ENCODE measurements around the gene KLC4.
"Not testable (repeated sequence)": the region's sequence is repeated elsewhere in the genome, so short reads cannot be mapped to it uniquely, and the experiment has no call there.

The KLC4 gene

DNA sequence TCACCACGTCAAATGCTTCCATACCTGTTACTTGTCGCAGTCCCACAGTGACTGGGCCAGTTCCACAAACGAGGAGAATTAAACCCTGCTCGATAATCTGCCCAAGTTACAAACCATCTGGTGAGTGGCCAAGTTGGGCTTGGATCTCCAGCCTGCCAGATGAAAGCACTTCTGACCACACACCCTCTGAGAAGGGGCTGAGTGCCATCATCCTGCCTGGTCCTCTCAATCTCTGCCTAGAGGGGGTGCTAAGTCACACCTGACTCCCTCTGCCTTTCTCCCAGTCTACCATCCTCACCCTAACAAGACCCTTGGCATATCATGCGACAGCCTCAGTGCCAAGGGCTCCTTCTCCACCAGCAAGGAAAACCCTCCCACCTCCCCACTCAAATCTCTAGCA lies 22.2 kb upstream of the KLC4 start:
- no peak for DNase-seq

DNA sequence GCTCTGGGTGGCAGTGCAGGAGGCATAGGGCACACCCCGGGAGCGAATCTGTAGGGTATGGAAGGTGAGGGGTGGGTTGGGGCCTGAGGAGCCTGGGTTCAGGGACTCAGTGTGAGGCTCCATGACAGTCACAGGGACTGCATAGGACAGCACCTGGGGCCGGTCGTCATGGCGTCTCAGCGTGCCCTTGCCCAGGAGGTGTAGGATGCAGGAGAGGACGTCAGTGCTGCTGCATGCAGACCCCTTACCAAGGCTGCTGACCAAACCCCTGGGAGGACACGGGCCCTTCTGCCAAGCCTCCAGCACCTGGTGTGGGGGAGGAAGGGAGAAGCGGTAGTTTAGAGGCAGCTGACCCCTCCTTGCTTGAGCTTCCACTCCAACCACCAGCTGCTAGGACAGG lies 21.7 kb upstream of the KLC4 start:
- no peak for DNase-seq

GRCh38 chr6:43038727-43039126 lies 20.7 kb upstream of the KLC4 start:
- DNase-seq = no peak

- no peak for DNase-seq
Measured at GRCh38 chr6:43040542-43041257, 18.7 kb upstream of the KLC4 start.

- not testable (repeated sequence) for DNase-seq
Measured at GRCh38 chr6:43041475-43041874, 18.0 kb upstream of the KLC4 start.

DNA sequence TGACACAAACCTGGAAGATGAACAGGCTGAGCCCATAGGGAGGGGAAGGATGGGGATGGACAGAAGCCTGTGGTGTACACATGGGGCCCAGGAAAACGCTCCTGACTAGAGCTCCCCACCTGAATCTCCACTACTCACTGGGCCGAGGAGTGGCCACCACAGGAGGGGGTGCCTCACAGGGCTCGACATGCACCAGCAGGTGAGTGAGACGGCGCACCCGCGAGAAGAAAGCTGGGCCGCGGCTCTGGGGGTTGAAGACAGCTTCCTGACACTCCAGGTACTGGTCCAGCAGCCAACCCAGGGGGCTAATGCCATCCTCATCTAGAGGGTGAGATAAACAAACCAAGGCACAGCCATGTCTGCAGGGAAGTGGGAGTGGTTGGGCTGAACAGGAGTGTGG lies 16.1 kb upstream of the KLC4 start:
- DNase-seq = no peak

DNA sequence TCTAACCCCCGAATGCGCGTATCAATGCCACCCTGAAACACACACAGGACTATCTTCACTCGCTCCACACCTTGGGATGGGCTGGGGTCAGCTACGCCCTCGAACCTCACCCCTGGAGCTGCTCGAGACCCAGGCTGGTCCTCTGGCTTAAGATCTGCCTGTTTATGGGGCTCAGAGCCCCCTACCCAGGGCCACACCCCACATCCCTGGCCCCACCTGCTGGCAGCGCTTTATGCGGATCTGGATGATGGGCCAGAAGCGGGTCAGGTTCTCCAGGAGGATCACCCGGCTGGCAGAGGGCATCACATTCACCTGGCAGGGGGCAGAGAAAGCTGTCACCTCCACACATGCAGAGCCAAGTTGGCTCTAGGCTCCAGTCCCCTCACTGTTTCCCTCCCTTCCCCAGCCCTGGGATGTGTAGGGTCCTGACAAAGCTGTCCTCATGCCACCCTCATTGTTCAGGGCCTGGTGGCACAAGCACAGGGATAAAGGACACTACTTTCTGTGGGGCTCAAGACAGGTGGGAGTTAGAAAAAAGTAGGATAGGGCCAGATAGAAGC lies 14.0 kb upstream of the KLC4 start:
- no peak for DNase-seq

DNA sequence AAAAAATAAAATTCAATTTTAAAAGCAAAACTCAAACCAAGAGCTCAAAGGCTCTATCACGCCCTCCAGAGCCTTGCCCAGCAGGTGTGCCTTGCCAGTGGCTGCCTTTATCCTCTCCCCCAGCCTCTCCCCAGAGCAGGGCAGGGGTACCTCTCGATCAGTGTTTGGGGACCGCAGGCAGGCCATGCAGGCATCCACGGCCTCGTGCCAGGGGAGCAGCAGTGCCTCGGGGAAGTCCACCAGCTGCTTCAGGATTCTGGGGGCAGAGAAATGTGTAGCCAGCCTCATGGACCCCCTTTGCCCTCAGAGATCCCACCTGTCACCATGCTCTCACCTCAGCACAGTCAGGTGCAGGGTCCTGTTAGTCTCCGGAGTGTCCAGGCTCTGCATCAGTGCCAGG lies 11.4 kb upstream of the KLC4 start:
- DNase-seq = no peak

- DNase-seq = no peak
Measured at GRCh38 chr6:43050981-43051380, 8.4 kb upstream of the KLC4 start.

DNA sequence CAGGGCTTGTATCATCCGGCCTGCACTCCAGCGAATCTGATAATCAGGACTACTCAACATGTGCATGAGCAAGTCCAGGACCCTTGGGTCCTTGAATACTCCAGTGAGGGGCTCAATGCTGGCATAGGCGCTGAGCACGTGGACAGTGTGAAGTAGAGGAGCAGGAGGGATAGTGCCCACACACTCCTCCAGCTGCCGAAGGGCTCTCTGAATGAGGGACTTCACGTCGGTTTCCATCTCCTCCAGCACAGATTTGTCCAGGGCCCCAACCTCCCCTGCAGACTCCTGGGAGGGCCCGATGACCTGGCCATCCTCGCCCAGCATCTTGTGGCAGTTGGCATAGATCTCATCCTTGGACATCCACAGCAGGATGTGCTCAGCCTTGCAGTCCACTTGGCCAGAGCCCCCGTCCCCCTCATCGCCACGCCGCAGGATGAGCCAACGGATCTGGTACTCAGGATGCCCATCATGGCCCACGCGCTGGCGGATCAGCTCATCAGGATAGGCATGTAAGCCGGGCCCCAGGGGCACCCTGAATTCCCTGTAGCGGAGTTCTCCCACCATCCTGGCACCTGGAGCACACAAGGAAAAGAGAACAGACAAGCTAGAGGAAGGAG lies 7.1 kb upstream of the KLC4 start:
- DNase-seq = no peak

- DNase-seq = no peak
Measured at GRCh38 chr6:43052842-43053544, 6.4 kb upstream of the KLC4 start.

GRCh38 chr6:43053545-43054205 lies 5.8 kb upstream of the KLC4 start, which contains the start of gene CUL7:
TSS of gene CUL7 (minus strand) at chr6:43053851. CDS start at chr6:43052788, 1,063 bp downstream.
- peak; percentile 97 for DNase-seq

- DNase-seq = no peak
Measured at GRCh38 chr6:43054206-43054943, 5.1 kb upstream of the KLC4 start.

DNA sequence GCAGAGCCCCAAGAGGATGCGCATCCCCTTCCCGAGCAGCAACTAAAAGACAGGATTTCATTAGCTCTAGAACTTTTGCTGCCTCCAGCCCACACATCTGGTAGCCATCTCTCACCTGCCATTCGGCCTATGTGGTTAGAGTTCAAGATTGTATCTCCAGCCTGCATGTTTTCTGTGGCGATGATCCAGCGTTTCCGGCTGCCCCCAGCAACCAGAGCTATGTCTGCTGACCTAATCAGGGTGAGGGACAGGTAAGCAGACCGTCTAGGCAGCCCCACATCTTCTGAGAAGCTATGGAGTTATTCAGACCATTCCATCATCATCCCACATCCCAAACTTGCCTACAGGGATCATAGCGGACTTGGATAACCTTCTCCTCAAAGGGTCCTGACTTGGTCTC lies 3.5 kb upstream of the KLC4 start:
- DNase-seq = no peak

- no peak for DNase-seq
Measured at GRCh38 chr6:43058531-43058930, 900 bp upstream of the KLC4 start.

DNA sequence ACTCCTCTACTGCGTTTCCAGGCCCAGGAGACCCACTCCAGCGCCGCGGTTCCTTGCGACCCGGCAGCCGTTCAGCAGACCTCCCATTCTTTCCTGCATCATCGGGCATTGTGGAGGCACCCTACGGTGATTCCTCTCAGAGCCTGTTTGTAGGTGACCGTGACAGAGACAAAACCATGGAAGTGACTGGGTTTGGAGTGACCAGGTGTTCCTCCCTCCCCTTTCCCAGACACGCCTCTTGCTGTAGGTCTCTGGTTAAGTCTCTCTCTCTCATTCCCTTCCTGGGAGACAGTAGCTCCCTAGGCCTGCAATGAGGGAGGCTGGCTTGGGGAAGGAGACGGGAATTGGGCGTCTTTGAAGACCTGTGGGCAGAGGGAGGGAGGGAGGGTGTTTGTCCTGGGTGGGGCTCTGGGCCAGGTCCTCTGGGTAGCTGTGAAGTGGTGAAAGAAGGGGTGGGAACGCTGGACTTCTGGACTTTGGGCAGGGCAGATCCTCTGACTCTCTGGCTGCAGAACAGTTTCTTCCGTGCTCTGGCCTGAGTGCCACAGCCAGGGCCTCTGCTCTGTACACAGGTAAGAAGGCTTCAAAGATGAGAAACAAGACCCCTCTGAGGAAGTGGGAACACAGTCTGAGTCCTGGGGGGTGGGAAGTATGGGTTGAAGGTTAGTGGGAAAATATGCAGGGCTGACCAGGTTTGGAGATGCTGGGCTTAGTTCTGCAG lies 763 bp downstream of the KLC4 start:
- DNase-seq = no peak

DNA sequence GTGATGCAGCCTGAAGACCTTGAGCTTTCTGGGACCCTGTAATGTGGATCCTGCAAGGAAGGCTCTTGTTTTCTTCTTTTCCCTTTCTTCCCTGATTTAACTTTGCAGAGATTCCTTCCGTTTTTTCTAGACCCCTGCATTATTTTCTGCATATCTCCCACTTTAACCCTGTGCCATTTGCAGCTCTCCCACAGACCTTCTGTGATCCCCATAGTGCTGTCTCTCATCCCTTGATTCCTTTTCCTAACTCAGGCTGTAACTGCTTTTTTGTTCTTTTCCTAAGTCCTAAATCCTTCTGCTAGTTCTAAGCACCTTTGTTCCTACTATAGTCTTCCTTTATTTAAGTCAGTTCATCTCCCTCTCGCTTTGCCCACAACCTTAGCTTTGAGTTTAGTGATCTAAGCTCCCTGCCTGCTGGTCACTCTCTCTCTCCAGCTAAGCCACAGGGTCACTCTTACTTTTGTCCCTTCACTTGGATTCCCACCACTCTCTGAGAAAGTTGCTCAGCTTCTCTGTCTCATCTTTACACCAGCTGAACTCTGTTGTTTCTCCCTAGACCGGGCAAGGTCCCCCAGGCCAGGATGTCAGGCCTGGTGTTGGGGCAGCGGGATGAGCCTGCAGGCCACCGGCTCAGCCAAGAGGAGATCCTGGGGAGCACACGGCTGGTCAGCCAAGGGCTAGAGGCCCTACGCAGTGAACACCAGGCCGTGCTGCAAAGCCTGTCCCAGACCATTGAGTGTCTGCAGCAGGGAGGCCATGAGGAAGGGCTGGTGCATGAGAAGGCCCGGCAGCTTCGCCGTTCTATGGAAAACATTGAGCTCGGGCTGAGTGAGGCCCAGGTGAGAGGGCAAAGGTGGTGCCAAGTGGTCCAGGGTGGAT lies 1.6 kb downstream of the KLC4 start:
- DNase-seq = no peak

DNA sequence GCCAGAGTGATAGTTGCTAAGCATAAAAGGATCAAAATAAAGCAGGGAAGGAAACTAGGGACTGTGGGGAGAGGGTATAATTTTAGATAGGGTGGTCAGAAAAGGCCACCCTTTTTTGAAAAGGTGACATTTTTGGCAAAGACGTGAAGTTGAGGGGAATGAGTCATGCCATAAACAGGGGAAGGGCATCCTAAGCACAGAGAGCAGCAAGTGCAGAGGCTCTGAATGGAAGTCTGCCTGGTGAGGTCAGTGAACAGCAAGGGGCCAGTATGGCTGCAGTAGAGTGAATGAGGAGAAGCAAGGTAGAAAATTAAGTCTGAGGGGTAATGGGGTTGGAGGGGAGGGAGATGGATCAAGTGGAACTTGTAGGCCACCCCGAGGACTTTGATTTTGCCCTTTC lies 2.4 kb downstream of the KLC4 start:
- no peak for DNase-seq

DNA sequence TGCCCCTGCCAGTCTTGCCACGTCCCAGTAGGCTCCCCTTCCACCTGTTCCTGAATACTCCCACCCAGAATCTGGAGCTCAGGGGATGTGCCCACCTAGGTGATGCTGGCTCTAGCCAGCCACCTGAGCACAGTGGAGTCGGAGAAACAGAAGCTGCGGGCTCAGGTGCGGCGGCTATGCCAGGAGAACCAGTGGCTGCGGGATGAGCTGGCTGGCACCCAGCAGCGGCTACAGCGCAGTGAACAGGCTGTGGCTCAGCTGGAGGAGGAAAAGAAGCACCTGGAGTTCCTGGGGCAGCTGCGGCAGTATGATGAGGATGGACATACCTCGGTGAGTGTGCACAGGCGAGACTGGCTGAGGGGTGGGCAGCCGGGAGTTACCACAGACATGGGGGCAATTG lies 3.4 kb downstream of the KLC4 start:
- no peak for DNase-seq

GRCh38 chr6:43070028-43070632 lies 10.7 kb downstream of the KLC4 start:
- no peak for DNase-seq

Data from activated effector memory CD4-positive, alpha-beta T cell treated with anti-CD3 and anti-CD28 coated beads, Interleukin-2, amount 50 U/mL, for 16 hours (primary cell).